IMR-90 (cell line): Measurements from ENCODE around the gene PNMA6F. TPM values are rescaled to one million over a fixed set of nuclear protein-coding genes. Genes with fewer than 3 reads are reported as not detected.

ENCODE experiments used
- ATAC-seq: fragments of 200-7000 bp; cut with Tn5 transposase; 2 replicates; pipeline ENCODE4 v1.9.1; 2020; ENCODE audit warnings: low read depth, mild to moderate bottlenecking, moderate library complexity
- BruUV-seq: library from RNA; stranded (reverse); fragments of 400-500 nt; replicated peaks from 2 replicates; lab custom pipeline; 2021; lab: Mats Ljungman, UMichigan
- CTCF ChIA-PET: fragments of 300-600 bp; formaldehyde crosslinking; extraction: SDS; loops from one replicate; lab custom pipeline; 2021; ENCODE audit warnings: antibody characterized with exemption; lab: Yijun Ruan, JAX
- POLR2A ChIA-PET: fragments of 300-600 bp; sonication (Branson Sonifier 250); formaldehyde crosslinking; loops from one replicate; lab custom pipeline; 2022; ENCODE audit warnings: antibody characterized with exemption; ENCODE audit not compliant: unreplicated experiment; lab: Charles Lee
- DNase-seq: peaks from one replicate; pipeline ENCODE4 v3.0.0; 2013
- H2AFZ ChIP-seq: replicated peaks from 2 replicates; pipeline ENCODE3; 2013; ENCODE audit warnings: low read length, mild to moderate bottlenecking; ENCODE audit not compliant: poor library complexity
- H2AK5ac ChIP-seq: 2 replicates; pipeline ENCODE4 v1.6.1; 2013; ENCODE audit warnings: low read depth, low read length, inconsistent platforms
- H2AK9ac ChIP-seq: replicated peaks from 2 replicates; pipeline ENCODE3; 2013; ENCODE audit warnings: mild to moderate bottlenecking, low read depth, low read length, moderate library complexity; ENCODE audit not compliant: poor library complexity
- H2BK120ac ChIP-seq: 2 replicates; pipeline ENCODE4 v1.6.1; 2013; ENCODE audit warnings: low read depth, low read length, inconsistent platforms
- H2BK15ac ChIP-seq: 3 replicates; pipeline ENCODE4 v1.6.1; 2013; ENCODE audit warnings: low read depth, low read length, inconsistent platforms
- H2BK20ac ChIP-seq: 2 replicates; pipeline ENCODE4 v1.6.1; 2013; ENCODE audit warnings: low read depth, mild to moderate bottlenecking, inconsistent platforms, low read length, moderate library complexity
- H2BK5ac ChIP-seq: 2 replicates; pipeline ENCODE4 v1.6.1; 2013; ENCODE audit warnings: mild to moderate bottlenecking, low read depth, low read length, inconsistent platforms; ENCODE audit not compliant: poor library complexity, severe bottlenecking
- H3K14ac ChIP-seq: replicated peaks from 2 replicates; pipeline ENCODE4 v1.6.1; 2013; ENCODE audit warnings: low read depth, low read length, inconsistent platforms
- H3K18ac ChIP-seq: 2 replicates; pipeline ENCODE4 v1.6.1; 2013; ENCODE audit warnings: low read depth, low read length, control low read depth
- H3K23ac ChIP-seq: 2 replicates; pipeline ENCODE4 v1.6.1; 2013; ENCODE audit warnings: low read depth, low read length, inconsistent platforms
- H3K27ac ChIP-seq: 2 replicates; pipeline ENCODE4 v1.5.1; 2013; ENCODE audit warnings: mild to moderate bottlenecking, control low read depth, low read length; ENCODE audit not compliant: insufficient read depth
- H3K27me3 ChIP-seq: 2 replicates; pipeline ENCODE4 v1.6.1; 2013; ENCODE audit warnings: low read length; ENCODE audit not compliant: control insufficient read depth, insufficient read depth
- H3K36me3 ChIP-seq: 2 replicates; pipeline ENCODE4 v1.6.1; 2013; ENCODE audit warnings: low read length, mixed read lengths; ENCODE audit not compliant: control insufficient read depth, insufficient read depth
- H3K4ac ChIP-seq: 2 replicates; pipeline ENCODE4 v1.6.1; 2013; ENCODE audit warnings: low read depth, low read length, inconsistent platforms
- H3K4me1 ChIP-seq: 2 replicates; pipeline ENCODE4 v1.6.1; 2013; ENCODE audit warnings: low read length, mixed read lengths; ENCODE audit not compliant: control insufficient read depth, insufficient read depth
- H3K4me2 ChIP-seq: 2 replicates; pipeline ENCODE4 v1.6.1; 2013; ENCODE audit warnings: low read depth, mild to moderate bottlenecking, control low read depth, low read length, moderate library complexity
- H3K4me3 ChIP-seq: 2 replicates; pipeline ENCODE4 v1.5.1; 2013; ENCODE audit warnings: low read depth, mild to moderate bottlenecking, control low read depth, low read length, moderate library complexity; ENCODE audit not compliant: insufficient read depth
- H3K56ac ChIP-seq: 2 replicates; pipeline ENCODE4 v1.6.1; 2013; ENCODE audit warnings: low read length, inconsistent platforms; ENCODE audit not compliant: insufficient read depth; ENCODE audit errors: extremely low read depth
- H3K79me1 ChIP-seq, 2 experiments: 2 replicates each; pipeline ENCODE4 v1.6.1; 2013; ENCODE audit warnings: low read length in 2 of 2, inconsistent platforms in 1 of 2, low read depth in 1 of 2
- H3K9ac ChIP-seq: 2 replicates; pipeline ENCODE4 v1.6.1; 2013; ENCODE audit warnings: low read depth, low read length, control low read depth
- H3K9me1 ChIP-seq: 2 replicates; pipeline ENCODE4 v1.6.1; 2013; ENCODE audit warnings: low read length, inconsistent platforms; ENCODE audit not compliant: insufficient read depth
- H3K9me3 ChIP-seq: 2 replicates; pipeline ENCODE4 v1.6.1; 2013; ENCODE audit warnings: low read length; ENCODE audit not compliant: control insufficient read depth, insufficient read depth
- H4K20me1 ChIP-seq: 2 replicates; pipeline ENCODE4 v1.6.1; 2013; ENCODE audit warnings: low read length, inconsistent platforms; ENCODE audit not compliant: insufficient read depth
- H4K5ac ChIP-seq: 2 replicates; pipeline ENCODE4 v1.6.1; 2013; ENCODE audit warnings: mild to moderate bottlenecking, low read depth, low read length, control low read depth
- H4K8ac ChIP-seq, 2 experiments: 2 replicates each; pipeline ENCODE4 v1.6.1; 2013; ENCODE audit warnings: low read depth in 2 of 2, low read length in 2 of 2, control low read depth in 1 of 2, inconsistent platforms in 1 of 2
- H4K91ac ChIP-seq: 2 replicates; pipeline ENCODE4 v1.6.1; 2013; ENCODE audit warnings: low read depth, low read length, inconsistent platforms; ENCODE audit not compliant: insufficient read depth
- BHLHE40 ChIP-seq: fragments of 150-350 bp; IDR thresholded peaks from 2 replicates; pipeline ENCODE4 v1.6.1; 2016; ENCODE audit warnings: mild to moderate bottlenecking, low read depth, low read length
- CHD1 ChIP-seq: IDR thresholded peaks from 2 replicates; pipeline ENCODE4 v1.6.1; 2012; ENCODE audit warnings: low read depth, low read length, improper control_type of control experiment
- FOS ChIP-seq: fragments of 150-350 bp; IDR thresholded peaks from 2 replicates; pipeline ENCODE4 v1.6.1; 2016; ENCODE audit warnings: low read depth, low read length
- MAFK ChIP-seq: IDR thresholded peaks from 2 replicates; pipeline ENCODE4 v1.6.1; 2012; ENCODE audit warnings: low read depth, low read length, improper control_type of control experiment
- MAZ ChIP-seq: IDR thresholded peaks from 2 replicates; pipeline ENCODE4 v1.6.1; 2012; ENCODE audit warnings: low read depth, mild to moderate bottlenecking, low read length, improper control_type of control experiment, moderate library complexity, borderline replicate concordance
- POLR2A ChIP-seq: IDR thresholded peaks from 2 replicates; pipeline ENCODE4 v1.6.1; 2012; ENCODE audit warnings: mild to moderate bottlenecking, low read depth, low read length
- RAD21 ChIP-seq: IDR thresholded peaks from 2 replicates; pipeline ENCODE4 v1.6.1; 2012; ENCODE audit warnings: low read length, improper control_type of control experiment
- RCOR1 ChIP-seq: IDR thresholded peaks from 2 replicates; pipeline ENCODE4 v1.6.1; 2012; ENCODE audit warnings: mild to moderate bottlenecking, low read length, improper control_type of control experiment; ENCODE audit not compliant: insufficient replicate concordance
- RFX5 ChIP-seq: IDR thresholded peaks from 2 replicates; pipeline ENCODE4 v1.8.0; 2012; ENCODE audit warnings: low read depth, mild to moderate bottlenecking, low read length, moderate library complexity
- SMC3 ChIP-seq: fragments of 150-350 bp; IDR thresholded peaks from 2 replicates; pipeline ENCODE4 v1.6.1; 2016; ENCODE audit warnings: low read depth, mild to moderate bottlenecking, antibody characterized with exemption, low read length, moderate library complexity
- USF2 ChIP-seq: fragments of 150-350 bp; IDR thresholded peaks from 2 replicates; pipeline ENCODE4 v1.6.1; 2017; ENCODE audit warnings: mild to moderate bottlenecking, antibody characterized with exemption, low read length, low read depth
- WGBS, 2 experiments: methylation state at CpG; one replicate each; pipeline versions ENCODE4 v1.1.5 to v1.1.7; 2013; ENCODE audit warnings: missing lambda C conversion rate in 2 of 2; ENCODE audit not compliant: insufficient read length in 1 of 2; ENCODE audit errors: extremely low coverage in 2 of 2; 5-methylcytosine and 5-hydroxymethylcytosine counted together
- dilution Hi-C: fragments of 300-500 bp; cut with HindIII; formaldehyde crosslinking; loops from one replicate; pipeline ENCODE4 v1.14.3; 2018; ENCODE audit warnings: low sequenced_read_pairs; ENCODE audit not compliant: unreplicated experiment
- in situ Hi-C: fragments of 300-500 bp; cut with MboI; formaldehyde crosslinking; loops from 3 replicates; pipeline ENCODE4 v1.14.3; 2019; ENCODE audit warnings: low sequenced_read_pairs, inconsistent platforms, mixed read lengths
- intact Hi-C: fragments of 100-400 bp; cut with micrococcal nuclease; formaldehyde crosslinking; loops from 2 replicates; pipeline ENCODE4 v1.10.0; 2022
- polyA plus RNA-seq, 3 experiments: library from polyadenylated mRNA; depleted of rRNA; stranded (reverse); fragments of >200 nt; gene quantifications; 2 replicates each; pipeline ENCODE4 v1.2.3, GENCODE V29; 2012; ENCODE audit warnings: low replicate concordance in 1 of 3
- total RNA-seq: library from RNA; depleted of rRNA; stranded (reverse); fragments of >200 nt; gene quantifications from 2 replicates; pipeline ENCODE4 v1.2.3, GENCODE V29; 2012
- TF ChIP-seq, protein P1 (sequence below): fragments of 150-350 bp; IDR thresholded peaks from 2 replicates; pipeline ENCODE4 v1.6.1; 2016; ENCODE audit warnings: low read depth, mild to moderate bottlenecking, low read length, moderate library complexity, borderline replicate concordance

Gene PNMA6F
- total and polyA plus RNA-seq, 2 of the 4 experiments (the other 2 are of a cell fraction) = not detected

- no peak overlapping the region for H3K14ac ChIP-seq
- BruUV-seq = no TSS peak
- H3K36me3 ChIP-seq = no peaks in the 10 kb centered on the region
- H2BK120ac ChIP-seq = no peak overlapping the region
- H2AK9ac ChIP-seq = no peak overlapping the region
- H3K23ac ChIP-seq = no peak overlapping the region
- H3K4me1 ChIP-seq = no peaks in the 10 kb centered on the region
- intact Hi-C loops (no loop called here), in situ Hi-C loops (no loop called here), dilution Hi-C loops (no loop called here)
- CTCF ChIA-PET = no interaction called here
- no peak for DNase-seq
- no peak overlapping the region for H3K56ac ChIP-seq
- H4K5ac ChIP-seq = no peak overlapping the region
- H2BK5ac ChIP-seq = no peak overlapping the region
- H3K27ac ChIP-seq = no peak overlapping the region
- H2AFZ ChIP-seq = no peak overlapping the region
- 40% methylated on average over 1 of the region's 1 CpG; no CpG with 5 or more reads in 1 of the 2 experiments for WGBS, 2 experiments
- H3K9me1 ChIP-seq = no peaks in the 10 kb centered on the region
- POLR2A ChIA-PET = no interaction called here
- no peak overlapping the region for H3K9ac ChIP-seq
- H4K20me1 ChIP-seq = no peaks in the 10 kb centered on the region
- no peak overlapping the region for H2AK5ac ChIP-seq
- no peak overlapping the region for H4K91ac ChIP-seq
- peaks cover 9% of the 10 kb centered on the region for H3K27me3 ChIP-seq
- TF ChIP-seq CHD1 = no peak
- TF ChIP-seq POLR2A = no peak
- TF ChIP-seq SMC3 = no peak
- no peak for TF ChIP-seq FOS
- no peak for TF ChIP-seq RCOR1
- no peak for TF ChIP-seq MAFK
- TF ChIP-seq, protein P1, sequence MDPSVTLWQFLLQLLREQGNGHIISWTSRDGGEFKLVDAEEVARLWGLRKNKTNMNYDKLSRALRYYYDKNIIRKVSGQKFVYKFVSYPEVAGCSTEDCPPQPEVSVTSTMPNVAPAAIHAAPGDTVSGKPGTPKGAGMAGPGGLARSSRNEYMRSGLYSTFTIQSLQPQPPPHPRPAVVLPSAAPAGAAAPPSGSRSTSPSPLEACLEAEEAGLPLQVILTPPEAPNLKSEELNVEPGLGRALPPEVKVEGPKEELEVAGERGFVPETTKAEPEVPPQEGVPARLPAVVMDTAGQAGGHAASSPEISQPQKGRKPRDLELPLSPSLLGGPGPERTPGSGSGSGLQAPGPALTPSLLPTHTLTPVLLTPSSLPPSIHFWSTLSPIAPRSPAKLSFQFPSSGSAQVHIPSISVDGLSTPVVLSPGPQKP = no peak
- no peak for TF ChIP-seq RAD21
- TF ChIP-seq RFX5 = no peak
- no peak for TF ChIP-seq USF2
- TF ChIP-seq MAZ = no peak
- no peak for TF ChIP-seq BHLHE40
- H3K4ac ChIP-seq = no peak overlapping the region
- no peak overlapping the region for H3K4me3 ChIP-seq
- H3K18ac ChIP-seq = no peak overlapping the region
- no peak overlapping the region for H2BK20ac ChIP-seq
- ATAC-seq = no peak
- no peaks in the 10 kb centered on the region for H3K79me1 ChIP-seq
- no peak overlapping the region for H2BK15ac ChIP-seq
- H3K9me3 ChIP-seq = no peaks in the 10 kb centered on the region
- no peak overlapping the region for H4K8ac ChIP-seq
- H3K4me2 ChIP-seq = no peak overlapping the region
Observed at GRCh38 chrX:153312842-153313241, 8.7 kb downstream of the PNMA6F start.
